ENCODE data around the gene RTN4RL1. TPM values are rescaled to one million over a fixed set of nuclear protein-coding genes. Genes with fewer than 3 reads are reported as not detected.
A peak's percentile ranks its signal among the peaks of the same experiment; 100 is the strongest.

The RTN4RL1 gene
- total RNA-seq, 1 donor: 1.1 TPM

GRCh38 chr17:2025622-2026309 lies 632 bp upstream of the RTN4RL1 start:
- H3K27ac ChIP-seq (ENCODE audit: low read depth, low read length): no peak overlapping the region
- peak overlapping the region; percentile 67 for H3K4me3 ChIP-seq (ENCODE audit: insufficient read depth, low read length)
- peak overlapping the region; percentile 79 for H3K4me2 ChIP-seq (ENCODE audit: insufficient read depth, low read length)
- peak overlapping the region; percentile 56 for H2AFZ ChIP-seq (ENCODE audit: low read length)
- H3K36me3 ChIP-seq (ENCODE audit: insufficient read depth, low read length): no peaks in the 10 kb centered on the region
- peak; percentile 73 for TF ChIP-seq CTCF (IDR thresholded peaks at IDR 0.05; ENCODE audit: extremely low read depth, low read depth, low read length)
- H3K79me2 ChIP-seq (ENCODE audit: insufficient read depth, low read length): peaks cover 5% of the 10 kb centered on the region
- peaks cover 36% of the 10 kb centered on the region for H3K27me3 ChIP-seq (ENCODE audit: insufficient read depth, low read length)
- peak; percentile 98 for DNase-seq (ENCODE audit: insufficient read length, low spot score, missing footprints)
- peaks cover 30% of the 10 kb centered on the region for H3K4me1 ChIP-seq (ENCODE audit: insufficient read depth, low read length)
- no peaks in the 10 kb centered on the region for H4K20me1 ChIP-seq (ENCODE audit: insufficient read depth, low read length)
- H3K9me3 ChIP-seq (ENCODE audit: low read depth, low read length): no peaks in the 10 kb centered on the region

- no peak for TF ChIP-seq CTCF (IDR thresholded peaks at IDR 0.05; ENCODE audit: extremely low read depth, low read depth, low read length)
- Histone ChIP-seq H3K27ac (ENCODE audit: low read depth, low read length) (no peak overlapping the region), H3K79me2 (ENCODE audit: insufficient read depth, low read length) (no peaks in the 10 kb centered on the region), H3K27me3 (ENCODE audit: insufficient read depth, low read length) (peaks cover 45% of the 10 kb centered on the region), H3K9me3 (ENCODE audit: low read depth, low read length) (no peaks in the 10 kb centered on the region), H3K4me3 (ENCODE audit: insufficient read depth, low read length) (peak overlapping the region; percentile 67), H3K4me2 (ENCODE audit: insufficient read depth, low read length) (peak overlapping the region; percentile 79), H2AFZ (ENCODE audit: low read length) (no peak overlapping the region), H3K4me1 (ENCODE audit: insufficient read depth, low read length) (peaks cover 29% of the 10 kb centered on the region), H4K20me1 (ENCODE audit: insufficient read depth, low read length) (no peaks in the 10 kb centered on the region), H3K36me3 (ENCODE audit: insufficient read depth, low read length) (no peaks in the 10 kb centered on the region)
- DNase-seq (ENCODE audit: insufficient read length, low spot score, missing footprints): peak; percentile 89
Observed at GRCh38 chr17:2024572-2025219, 438 bp downstream of the RTN4RL1 start.

- Histone ChIP-seq H3K36me3 (ENCODE audit: insufficient read depth, low read length) (no peaks in the 10 kb centered on the region), H3K4me2 (ENCODE audit: insufficient read depth, low read length) (peak overlapping the region; percentile 79), H3K79me2 (ENCODE audit: insufficient read depth, low read length) (no peaks in the 10 kb centered on the region), H3K27ac (ENCODE audit: low read depth, low read length) (no peak overlapping the region), H2AFZ (ENCODE audit: low read length) (no peak overlapping the region), H3K4me1 (ENCODE audit: insufficient read depth, low read length) (peaks cover 27% of the 10 kb centered on the region), H3K27me3 (ENCODE audit: insufficient read depth, low read length) (peaks cover 53% of the 10 kb centered on the region), H3K9me3 (ENCODE audit: low read depth, low read length) (no peaks in the 10 kb centered on the region), H4K20me1 (ENCODE audit: insufficient read depth, low read length) (no peaks in the 10 kb centered on the region), H3K4me3 (ENCODE audit: insufficient read depth, low read length) (peak overlapping the region; percentile 67)
- TF ChIP-seq CTCF (IDR thresholded peaks at IDR 0.05; ENCODE audit: extremely low read depth, low read depth, low read length): no peak
- DNase-seq (ENCODE audit: insufficient read length, low spot score, missing footprints): peak; percentile 92
Observed at GRCh38 chr17:2023692-2024571, 1.2 kb downstream of the RTN4RL1 start.
